Hepatocyte (in vitro differentiated cells): ENCODE measurements around the gene TACR2.

Source experiments
- EZH2 ChIP-seq: fragments of 200-600 bp; sonication (generic); IDR thresholded peaks from 2 replicates; pipeline ENCODE4 v1.6.1; 2016; ENCODE audit warnings: antibody characterized with exemption, mild to moderate bottlenecking, borderline replicate concordance
- EZH2phosphoT487 ChIP-seq: fragments of 200-600 bp; sonication (generic); IDR thresholded peaks from one replicate; pipeline ENCODE4 v1.6.1; 2018; ENCODE audit warnings: antibody characterized with exemption, mild to moderate bottlenecking, low read depth, moderate library complexity; ENCODE audit not compliant: unreplicated experiment, severe bottlenecking
- TF ChIP-seq, protein P1 (sequence below): fragments of 200-600 bp; sonication (generic); IDR thresholded peaks from 2 replicates; pipeline ENCODE4 v1.5.1; 2016; ENCODE audit warnings: antibody characterized with exemption, mild to moderate bottlenecking; ENCODE audit not compliant: poor library complexity

DNA sequence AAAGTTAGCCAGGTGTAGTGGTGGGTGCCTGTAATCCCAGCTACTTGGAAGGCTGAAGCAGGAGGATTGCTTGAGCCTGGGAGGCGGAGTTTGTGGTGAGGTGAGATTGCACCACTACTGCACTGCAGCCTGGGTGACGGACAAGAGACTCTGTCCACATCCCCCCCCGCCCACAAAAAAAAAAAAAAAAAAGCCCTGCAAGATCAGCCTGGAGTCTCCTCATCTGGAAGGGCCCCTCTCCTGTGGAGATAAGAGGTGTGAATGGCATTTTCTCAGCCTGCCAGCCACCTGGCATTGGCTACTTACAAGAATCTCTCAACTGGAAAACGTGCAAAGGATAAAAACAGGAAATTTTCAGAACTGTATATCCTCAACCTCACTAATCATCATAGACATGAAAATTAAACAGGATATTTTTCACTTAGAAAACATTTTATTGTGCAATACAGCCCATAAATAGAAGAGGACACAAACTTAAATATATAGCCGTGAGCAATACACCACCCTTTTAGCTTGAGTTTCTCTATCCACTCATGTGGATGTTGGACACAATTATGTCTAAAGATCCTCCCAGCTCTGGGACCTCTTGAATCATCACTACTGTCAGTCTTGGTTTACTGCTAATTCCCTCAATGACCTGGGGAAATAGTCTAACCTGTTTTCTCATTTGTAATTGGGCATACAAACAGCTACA, 23.2 kb upstream of the TACR2 start:
- TF ChIP-seq, protein P1, sequence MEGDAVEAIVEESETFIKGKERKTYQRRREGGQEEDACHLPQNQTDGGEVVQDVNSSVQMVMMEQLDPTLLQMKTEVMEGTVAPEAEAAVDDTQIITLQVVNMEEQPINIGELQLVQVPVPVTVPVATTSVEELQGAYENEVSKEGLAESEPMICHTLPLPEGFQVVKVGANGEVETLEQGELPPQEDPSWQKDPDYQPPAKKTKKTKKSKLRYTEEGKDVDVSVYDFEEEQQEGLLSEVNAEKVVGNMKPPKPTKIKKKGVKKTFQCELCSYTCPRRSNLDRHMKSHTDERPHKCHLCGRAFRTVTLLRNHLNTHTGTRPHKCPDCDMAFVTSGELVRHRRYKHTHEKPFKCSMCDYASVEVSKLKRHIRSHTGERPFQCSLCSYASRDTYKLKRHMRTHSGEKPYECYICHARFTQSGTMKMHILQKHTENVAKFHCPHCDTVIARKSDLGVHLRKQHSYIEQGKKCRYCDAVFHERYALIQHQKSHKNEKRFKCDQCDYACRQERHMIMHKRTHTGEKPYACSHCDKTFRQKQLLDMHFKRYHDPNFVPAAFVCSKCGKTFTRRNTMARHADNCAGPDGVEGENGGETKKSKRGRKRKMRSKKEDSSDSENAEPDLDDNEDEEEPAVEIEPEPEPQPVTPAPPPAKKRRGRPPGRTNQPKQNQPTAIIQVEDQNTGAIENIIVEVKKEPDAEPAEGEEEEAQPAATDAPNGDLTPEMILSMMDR, result no peak
- TF ChIP-seq EZH2, result no peak
- TF ChIP-seq EZH2phosphoT487, result no peak
